Nephron (organoid): ENCODE measurements around the gene USB1.

ENCODE experiments used
- H3K27ac Mint-ChIP-seq, 3 experiments: 2 replicates each; pipeline ENCODE4 v1.8.0; 2020; ENCODE audit warnings: mixed read lengths in 3 of 3, mild to moderate bottlenecking in 2 of 3, moderate library complexity in 1 of 3
- H3K27me3 Mint-ChIP-seq: 2 replicates; pipeline ENCODE4 v1.8.0; 2021; ENCODE audit warnings: low read depth, mild to moderate bottlenecking, moderate library complexity, mixed read lengths
- H3K36me3 Mint-ChIP-seq: 2 replicates; pipeline ENCODE4 v1.8.0; 2020; ENCODE audit warnings: low read depth, mixed read lengths
- H3K4me1 Mint-ChIP-seq: 2 replicates; pipeline ENCODE4 v1.8.0; 2020; ENCODE audit warnings: mixed read lengths
- H3K4me3 Mint-ChIP-seq, 3 experiments: 2 replicates each; pipeline ENCODE4 v1.8.0; 2020; ENCODE audit warnings: mild to moderate bottlenecking in 3 of 3, mixed read lengths in 3 of 3, moderate library complexity in 2 of 3
- H3K9me3 Mint-ChIP-seq: 2 replicates; pipeline ENCODE4 v1.8.0; 2020; ENCODE audit warnings: mixed read lengths
- CTCF ChIP-seq, 3 experiments: fragments of 200-600 bp; sonication (generic); IDR thresholded peaks; one replicate each; pipeline ENCODE4 v1.5.0; 2021; ENCODE audit warnings: antibody characterized with exemption in 3 of 3; ENCODE audit not compliant: unreplicated experiment in 3 of 3

USB1 gene

GRCh38 chr16:57985204-57986181 is 15.7 kb upstream of the USB1 start:
- TF ChIP-seq CTCF (IDR thresholded peaks at IDR 0.05; ENCODE audit: unreplicated experiment in 3 of 3), result no peak

GRCh38 chr16:57986196-57986595 is 15.0 kb upstream of the USB1 start:
- H3K4me1 Mint-ChIP-seq, result no peaks in the 10 kb centered on the region
- H3K9me3 Mint-ChIP-seq, result no peaks in the 10 kb centered on the region
- peaks cover 51% of the 10 kb centered on the region for H3K27me3 Mint-ChIP-seq
- no peak for TF ChIP-seq CTCF (IDR thresholded peaks at IDR 0.05; ENCODE audit: unreplicated experiment in 3 of 3)
- H3K4me3 Mint-ChIP-seq, result peak overlapping the region; percentile 54 to 89 (median 59)
- H3K36me3 Mint-ChIP-seq, result no peaks in the 10 kb centered on the region
- no peak overlapping the region for H3K27ac Mint-ChIP-seq

More at GRCh38 chr16:57985204-57986181, 15.7 kb upstream of the USB1 start:
- Mint-ChIP-seq H3K27me3 (peaks cover 54% of the 10 kb centered on the region), H3K4me1 (no peaks in the 10 kb centered on the region), H3K9me3 (no peaks in the 10 kb centered on the region), H3K27ac (no peak overlapping the region), H3K4me3 (peak overlapping the region; percentile 86 to 89 (median 88)), H3K36me3 (no peaks in the 10 kb centered on the region)

GRCh38 chr16:57987441-57988177 is 13.6 kb upstream of the USB1 start:
- no peak overlapping the region for H3K4me3 Mint-ChIP-seq
- TF ChIP-seq CTCF (IDR thresholded peaks at IDR 0.05; ENCODE audit: unreplicated experiment in 3 of 3), result no peak
- no peaks in the 10 kb centered on the region for H3K9me3 Mint-ChIP-seq
- H3K27ac Mint-ChIP-seq, result no peak overlapping the region
- H3K36me3 Mint-ChIP-seq, result no peaks in the 10 kb centered on the region
- H3K4me1 Mint-ChIP-seq, result no peaks in the 10 kb centered on the region
- peaks cover 51% of the 10 kb centered on the region for H3K27me3 Mint-ChIP-seq

GRCh38 chr16:57988929-57989328 is 12.3 kb upstream of the USB1 start:
- Mint-ChIP-seq H3K27me3 (peaks cover 46% of the 10 kb centered on the region), H3K9me3 (no peaks in the 10 kb centered on the region), H3K4me3 (no peak overlapping the region), H3K27ac (no peak overlapping the region), H3K36me3 (no peaks in the 10 kb centered on the region), H3K4me1 (no peaks in the 10 kb centered on the region)
- no peak for TF ChIP-seq CTCF (IDR thresholded peaks at IDR 0.05; ENCODE audit: unreplicated experiment in 3 of 3)

- no peaks in the 10 kb centered on the region for H3K4me1 Mint-ChIP-seq
- peaks cover 21% of the 10 kb centered on the region for H3K27me3 Mint-ChIP-seq
- H3K9me3 Mint-ChIP-seq, result no peaks in the 10 kb centered on the region
- no peak for TF ChIP-seq CTCF (IDR thresholded peaks at IDR 0.05; ENCODE audit: unreplicated experiment in 3 of 3)
- H3K27ac Mint-ChIP-seq, result no peak overlapping the region
- H3K36me3 Mint-ChIP-seq, result peaks cover 8% of the 10 kb centered on the region
- no peak overlapping the region for H3K4me3 Mint-ChIP-seq
Measured at GRCh38 chr16:57991551-57992059, 9.6 kb upstream of the USB1 start.
